Liver (tissue), 9 donors: ENCODE results near the gene GPC1. TPM values are rescaled to one million over a fixed set of nuclear protein-coding genes. Genes with fewer than 3 reads are reported as not detected.
"Not testable (repeated sequence)": the region's sequence is repeated elsewhere in the genome, so short reads cannot be mapped to it uniquely, and the experiment has no call there.

Experiments
- DNase-seq: peaks from one replicate; pipeline ENCODE4 v3.0.0-alpha.2; 2017; ENCODE audit warnings: low spot score
- H3K27ac ChIP-seq, 2 donors: one replicate each; pipeline ENCODE4 v1.7.0; 2013; ENCODE audit warnings: inconsistent platforms in 2 of 2, low read length in 2 of 2, control low read depth in 1 of 2, low read depth in 1 of 2, mild to moderate bottlenecking in 1 of 2
- H3K27me3 ChIP-seq, 4 donors: one replicate each; pipeline versions ENCODE4 v1.6.1 to v1.7.0; 2013; ENCODE audit warnings: low read length in 3 of 4, inconsistent platforms in 1 of 4, mild to moderate bottlenecking in 1 of 4, moderate library complexity in 1 of 4; ENCODE audit not compliant: control insufficient read depth in 4 of 4, insufficient read depth in 4 of 4
- H3K36me3 ChIP-seq, 4 donors: one replicate each; pipeline versions ENCODE4 v1.6.1 to v1.7.0; 2013; ENCODE audit warnings: low read length in 3 of 4, mild to moderate bottlenecking in 3 of 4, low read depth in 1 of 4, moderate library complexity in 1 of 4; ENCODE audit not compliant: control insufficient read depth in 4 of 4, insufficient read depth in 3 of 4
- H3K4me1 ChIP-seq, 4 donors: one replicate each; pipeline versions ENCODE4 v1.6.1 to v1.7.0; 2013; ENCODE audit warnings: low read length in 3 of 4, mild to moderate bottlenecking in 3 of 4, moderate library complexity in 1 of 4; ENCODE audit not compliant: control insufficient read depth in 4 of 4, insufficient read depth in 4 of 4
- H3K4me3 ChIP-seq, 3 donors: one replicate each; pipeline versions ENCODE4 v1.6.1 to v1.7.0; 2013; ENCODE audit warnings: low read length in 3 of 3, control low read depth in 1 of 3, low read depth in 1 of 3, mild to moderate bottlenecking in 1 of 3
- H3K9ac ChIP-seq, 2 donors: one replicate each; pipeline ENCODE4 v1.7.0; 2013; ENCODE audit warnings: low read length in 2 of 2, mild to moderate bottlenecking in 2 of 2, moderate library complexity in 2 of 2, control low read depth in 1 of 2, low read depth in 1 of 2
- H3K9me3 ChIP-seq, 4 donors: one replicate each; pipeline versions ENCODE4 v1.6.1 to v1.7.0; 2013; ENCODE audit warnings: low read length in 3 of 4; ENCODE audit not compliant: control insufficient read depth in 4 of 4
- CTCF ChIP-seq: fragments of 150-350 bp; IDR thresholded peaks from 2 replicates; pipeline ENCODE4 v1.5.1; 2017; ENCODE audit warnings: improper control_type of control experiment, low read depth, low read length; ENCODE audit not compliant: missing input control
- EGR1 ChIP-seq, 2 donors: IDR thresholded peaks; 2 replicates each; pipeline ENCODE4 v1.6.1; 2016 to 2018; ENCODE audit warnings: antibody characterized with exemption in 2 of 2, low read depth in 2 of 2
- FOXA1 ChIP-seq: IDR thresholded peaks from 2 replicates; pipeline ENCODE4 v1.6.1; 2016; ENCODE audit warnings: antibody characterized with exemption
- FOXA2 ChIP-seq: IDR thresholded peaks from 2 replicates; pipeline ENCODE4 v1.6.1; 2016; ENCODE audit warnings: antibody characterized with exemption
- GABPA ChIP-seq, 2 donors: IDR thresholded peaks in 1 of 2; conservative IDR thresholded peaks in 1 of 2; 2 replicates each; pipeline ENCODE4 v1.6.1; 2016; ENCODE audit warnings: antibody characterized with exemption in 2 of 2, mild to moderate bottlenecking in 1 of 2, moderate library complexity in 1 of 2
- HNF4A ChIP-seq, 2 donors: conservative IDR thresholded peaks; 2 replicates each; pipeline ENCODE4 v1.6.1; 2016; ENCODE audit warnings: antibody characterized with exemption in 2 of 2, mild to moderate bottlenecking in 2 of 2
- HNF4G ChIP-seq: IDR thresholded peaks from 2 replicates; pipeline ENCODE4 v1.6.1; 2016; ENCODE audit warnings: antibody characterized with exemption
- JUND ChIP-seq, 2 donors: IDR thresholded peaks; 2 replicates each; pipeline ENCODE4 v1.6.1; 2016; ENCODE audit warnings: antibody characterized with exemption in 2 of 2
- MAX ChIP-seq: IDR thresholded peaks from 2 replicates; pipeline ENCODE4 v1.6.1; 2016; ENCODE audit warnings: antibody characterized with exemption
- NR2F2 ChIP-seq: IDR thresholded peaks from 2 replicates; pipeline ENCODE4 v1.6.1; 2016; ENCODE audit warnings: antibody characterized with exemption
- REST ChIP-seq: IDR thresholded peaks from 2 replicates; pipeline ENCODE4 v1.6.1; 2016; ENCODE audit warnings: antibody characterized with exemption, mild to moderate bottlenecking
- SP1 ChIP-seq: IDR thresholded peaks from 2 replicates; pipeline ENCODE4 v1.6.1; 2018; ENCODE audit warnings: antibody characterized with exemption, mild to moderate bottlenecking
- TAF1 ChIP-seq: conservative IDR thresholded peaks from 2 replicates; pipeline ENCODE4 v1.6.1; 2016; ENCODE audit warnings: antibody characterized with exemption, mild to moderate bottlenecking
- YY1 ChIP-seq: IDR thresholded peaks from 2 replicates; pipeline ENCODE4 v1.6.1; 2016; ENCODE audit warnings: antibody characterized with exemption, mild to moderate bottlenecking
- WGBS: extraction: QIAGEN DNeasy Blood & Tissue Kit; methylation state at CpG from one replicate; pipeline ENCODE4 v1.1.7; 2013; 5-methylcytosine and 5-hydroxymethylcytosine counted together
- polyA plus RNA-seq, 2 donors: library from polyadenylated mRNA; stranded (reverse) in 1 of 2; unstranded in 1 of 2; fragments of 200-250 nt in 1 of 2; fragments of >200 nt in 1 of 2; fragmentation: Nextera tagmentation in 1 of 2; extraction: Ambion mirVana in 1 of 2; gene quantifications; one replicate each; pipeline versions ENCODE4 v1.2.1 to v1.2.3, GENCODE V29; 2013 to 2015
- total RNA-seq, 2 donors: library from RNA; depleted of rRNA; stranded (reverse); fragments of >200 nt; gene quantifications; one replicate each; pipeline ENCODE4 v1.2.3, GENCODE V29; 2014
- donor health status: healthy.
- donor health status: healthy.
- donor health status: healthy.
- donor health status: healthy.
- donor health status: healthy.

The GPC1 gene
- total and polyA plus RNA-seq, 4 donors, result 3.2 to 41.0 (median 9.1) TPM

GRCh38 chr2:240494942-240495341, 59.5 kb downstream of the GPC1 start:
- H3K9me3 ChIP-seq, H3K27me3 ChIP-seq, H3K27ac ChIP-seq, H3K9ac ChIP-seq, H3K4me3 ChIP-seq, H3K4me1 ChIP-seq, DNase-seq: not testable (repeated sequence)
- 81% methylated on average over 11 of the region's 11 CpGs for WGBS
- peaks cover 0 to 21% (median 7%) of the 10 kb centered on the region in 4 donors for H3K36me3 ChIP-seq
- peak; percentile 15 for TF ChIP-seq CTCF

GRCh38 chr2:240497082-240497481, 61.6 kb downstream of the GPC1 start:
- H3K9me3 ChIP-seq, H3K4me3 ChIP-seq, H3K4me1 ChIP-seq, DNase-seq, H3K27me3 ChIP-seq, H3K27ac ChIP-seq, H3K9ac ChIP-seq: not testable (repeated sequence)
- H3K36me3 ChIP-seq, result peaks cover 0 to 21% (median 7%) of the 10 kb centered on the region in 4 donors
- WGBS, result 96% methylated on average over 7 of the region's 7 CpGs

GRCh38 chr2:240498171-240498957, 62.9 kb downstream of the GPC1 start:
- no peaks in the 10 kb centered on the region for H3K27me3 ChIP-seq
- H3K4me1 ChIP-seq, result no peaks in the 10 kb centered on the region
- no peak overlapping the region for H3K9ac ChIP-seq
- TF ChIP-seq NR2F2, result no peak
- no peak for DNase-seq
- no peak overlapping the region for H3K27ac ChIP-seq
- no peaks in the 10 kb centered on the region for H3K9me3 ChIP-seq
- no peak overlapping the region for H3K4me3 ChIP-seq
- WGBS, result 84% methylated on average over 13 of the region's 13 CpGs
- H3K36me3 ChIP-seq, result peaks cover 0 to 21% (median 7%) of the 10 kb centered on the region in 4 donors

- no peak for DNase-seq
- H3K9ac ChIP-seq, result no peak overlapping the region
- WGBS, result 92% methylated on average over 9 of the region's 9 CpGs
- peaks cover 0 to 21% (median 5%) of the 10 kb centered on the region in 4 donors for H3K36me3 ChIP-seq
- no peaks in the 10 kb centered on the region for H3K27me3 ChIP-seq
- H3K9me3 ChIP-seq, result no peaks in the 10 kb centered on the region
- H3K27ac ChIP-seq, result no peak overlapping the region
- no peak overlapping the region for H3K4me3 ChIP-seq
- no peaks in the 10 kb centered on the region for H3K4me1 ChIP-seq
- TF ChIP-seq GABPA (IDR thresholded peaks at IDR 0.05 in 1 of 2, conservative IDR thresholded peaks at IDR 0.05 in 1 of 2) (no peak), EGR1 (IDR thresholded peaks at IDR 0.05; ENCODE audit: low read depth in 2 of 2) (no peak), CTCF (no peak), HNF4G (no peak), SP1 (no peak), FOXA1 (no peak), TAF1 (no peak), YY1 (no peak), JUND (IDR thresholded peaks at IDR 0.05) (no peak), FOXA2 (no peak), MAX (no peak), HNF4A (conservative IDR thresholded peaks at IDR 0.05) (no peak), NR2F2 (no peak), REST (no peak)
Measured at GRCh38 chr2:240498958-240499260, 63.4 kb downstream of the GPC1 start.
